Body of pancreas (tissue), 4 donors: ENCODE data around the gene IGSF6. TPM values are rescaled to one million over a fixed set of nuclear protein-coding genes. Genes with fewer than 3 reads are reported as not detected.

Source experiments
- ATAC-seq: fragments of 150-250 bp; one replicate; pipeline ENCODE4 v1.9.1; 2016
- DNase-seq, 4 donors: peaks; one replicate each; pipeline ENCODE4 v3.0.0-alpha.2; 2019
- H3K27ac ChIP-seq, 4 donors: fragments of 200-600 bp; sonication (generic); 1 replicate in 3 of 4; 2 replicates in 1 of 4; pipeline versions ENCODE4 v1.5.1 to v1.6.1; 2016 to 2019; ENCODE audit warnings: mild to moderate bottlenecking in 1 of 4, mixed read lengths in 1 of 4, moderate library complexity in 1 of 4
- H3K27me3 ChIP-seq, 2 donors: fragments of 200-600 bp; sonication (generic); one replicate each; pipeline ENCODE4 v1.6.0; 2016; ENCODE audit warnings: mild to moderate bottlenecking in 1 of 2
- H3K36me3 ChIP-seq, 2 donors: fragments of 200-600 bp; sonication (generic); replicated peaks in 1 of 2; 2 replicates each; pipeline ENCODE4 v1.5.1; 2016; ENCODE audit warnings: low read depth in 2 of 2; ENCODE audit not compliant: insufficient read depth in 1 of 2
- H3K4me1 ChIP-seq: fragments of 200-600 bp; sonication (generic); one replicate; pipeline ENCODE4 v1.6.0; 2016
- H3K4me3 ChIP-seq, 2 donors: fragments of 200-600 bp; sonication (generic); 1 replicate in 1 of 2; 2 replicates in 1 of 2; pipeline ENCODE4 v1.5.1; 2016 to 2019
- H3K9me3 ChIP-seq, 3 donors: fragments of 200-600 bp; sonication (generic); 1 replicate in 2 of 3; 2 replicates in 1 of 3; pipeline ENCODE4 v1.5.1; 2016
- CTCF ChIP-seq, 7 experiments: fragments of 450-650 bp in 4 of 7; fragments of 200-600 bp in 3 of 7; sonication (generic) in 3 of 7; IDR thresholded peaks; one replicate each; pipeline ENCODE4 v1.5.1; 2016 to 2019; ENCODE audit warnings: antibody characterized with exemption in 7 of 7
- POLR2A ChIP-seq, 3 donors: fragments of 450-650 bp; IDR thresholded peaks; one replicate each; pipeline ENCODE4 v1.6.1; 2016; ENCODE audit warnings: antibody characterized with exemption in 3 of 3, mild to moderate bottlenecking in 2 of 3
- WGBS, 2 donors: methylation state at CpG; one replicate each; pipeline ENCODE4 v1.1.5; 2017; 5-methylcytosine and 5-hydroxymethylcytosine counted together
- intact Hi-C: fragments of 100-400 bp; cut with DNase I; formaldehyde crosslinking; loops from one replicate; pipeline ENCODE4 v1.15.1; 2023
- total RNA-seq, 2 donors: library from RNA; depleted of rRNA; stranded (reverse); fragments of >200 nt; gene quantifications; one replicate each; pipeline ENCODE4 v1.1.0, GENCODE V29; 2016

Gene IGSF6
- total RNA-seq, 2 donors from 2014 or later, result 1.3 TPM; not detected in 1

GRCh38 chr16:21620592-21620991 lies 31.8 kb downstream of the IGSF6 start:
- DNase-seq (no peak), ATAC-seq (no peak)
- intact Hi-C loops, result no loop called here
- Histone ChIP-seq H3K9me3 (no peaks in the 10 kb centered on the region), H3K36me3 (peaks cover 0 to 1% of the 10 kb centered on the region in 2 donors), H3K4me3 (no peak overlapping the region), H3K27me3 (no peaks in the 10 kb centered on the region), H3K27ac (no peak overlapping the region), H3K4me1 (no peaks in the 10 kb centered on the region)
- no peak for TF ChIP-seq CTCF (IDR thresholded peaks at IDR 0.05)
- TF ChIP-seq POLR2A (IDR thresholded peaks at IDR 0.05), result no peak

- 86 to 93% methylated on average over 4 of the region's 4 CpGs for WGBS, 2 donors
- no peak for ATAC-seq
Measured at GRCh38 chr16:21619765-21620425, 32.5 kb downstream of the IGSF6 start.

GRCh38 chr16:21618281-21618680 lies 34.1 kb downstream of the IGSF6 start:
- TF ChIP-seq CTCF (IDR thresholded peaks at IDR 0.05) (no peak), POLR2A (IDR thresholded peaks at IDR 0.05) (no peak)
- Histone ChIP-seq H3K36me3 (peaks cover 0 to 1% of the 10 kb centered on the region in 2 donors), H3K27ac (no peak overlapping the region), H3K4me3 (no peak overlapping the region), H3K9me3 (no peaks in the 10 kb centered on the region), H3K4me1 (no peaks in the 10 kb centered on the region), H3K27me3 (no peaks in the 10 kb centered on the region)
- intact Hi-C loops, result no loop called here
- ATAC-seq, result no peak
- no peak for DNase-seq
- WGBS, 2 donors, result 86 to 94% methylated on average over 5 of the region's 5 CpGs

More at GRCh38 chr16:21619765-21620425, 32.5 kb downstream of the IGSF6 start:
- TF ChIP-seq POLR2A (IDR thresholded peaks at IDR 0.05), result no peak
- no peak for TF ChIP-seq CTCF (IDR thresholded peaks at IDR 0.05)
- H3K36me3 ChIP-seq, result peaks cover 0 to 1% of the 10 kb centered on the region in 2 donors
- no peaks in the 10 kb centered on the region for H3K4me1 ChIP-seq
- H3K27me3 ChIP-seq, result no peaks in the 10 kb centered on the region
- no peak overlapping the region for H3K27ac ChIP-seq
- no peaks in the 10 kb centered on the region for H3K9me3 ChIP-seq
- H3K4me3 ChIP-seq, result no peak overlapping the region
- intact Hi-C loops, result no loop called here
- DNase-seq, result no peak

GRCh38 chr16:21617607-21618006 lies 34.8 kb downstream of the IGSF6 start:
- Histone ChIP-seq H3K4me3 (no peak overlapping the region), H3K9me3 (no peaks in the 10 kb centered on the region), H3K27ac (no peak overlapping the region), H3K4me1 (no peaks in the 10 kb centered on the region), H3K36me3 (peaks cover 0 to 1% of the 10 kb centered on the region in 2 donors), H3K27me3 (no peaks in the 10 kb centered on the region)
- 80 to 94% methylated on average over 3 of the region's 3 CpGs for WGBS, 2 donors
- intact Hi-C loops, result no loop called here
- ATAC-seq (no peak), DNase-seq (no peak)
- TF ChIP-seq CTCF (IDR thresholded peaks at IDR 0.05), result no peak
- TF ChIP-seq POLR2A (IDR thresholded peaks at IDR 0.05), result no peak

- 91 to 96% methylated on average over 3 of the region's 3 CpGs for WGBS, 2 donors
- Histone ChIP-seq H3K27ac (no peak overlapping the region), H3K9me3 (no peaks in the 10 kb centered on the region), H3K4me3 (no peak overlapping the region), H3K4me1 (peaks cover 23% of the 10 kb centered on the region), H3K27me3 (no peaks in the 10 kb centered on the region), H3K36me3 (peaks cover 0 to 1% of the 10 kb centered on the region in 2 donors)
- DNase-seq (no peak), ATAC-seq (no peak)
- intact Hi-C loops, result no loop called here
- no peak for TF ChIP-seq CTCF (IDR thresholded peaks at IDR 0.05)
- TF ChIP-seq POLR2A (IDR thresholded peaks at IDR 0.05), result no peak
Measured at GRCh38 chr16:21614896-21615295, 37.5 kb downstream of the IGSF6 start.
